CD4-positive, CD25-positive, alpha-beta regulatory T cell (primary cell): Measurements from ENCODE around the gene PALLD. TPM values are rescaled to one million over a fixed set of nuclear protein-coding genes. Genes with fewer than 3 reads are reported as not detected.

Source experiments
- ATAC-seq, 2 donors: fragments of 150-1000 bp; cut with Tn5 transposase; one replicate each; pipeline ENCODE4 v1.10.0; 2021; ENCODE audit warnings: low read depth in 2 of 2, moderate number of reproducible peaks in 2 of 2, moderate library complexity in 1 of 2
- DNase-seq, 3 donors: peaks; one replicate each; pipeline versions ENCODE4 v3.0.0 to v3.0.0-alpha.2; 2012 to 2022; ENCODE audit warnings: mixed read lengths in 1 of 3
- H3K27ac ChIP-seq: one replicate; pipeline ENCODE4 v1.7.0; 2013; ENCODE audit warnings: mild to moderate bottlenecking, low read length; ENCODE audit not compliant: insufficient read depth, poor library complexity, severe bottlenecking
- H3K27me3 ChIP-seq: one replicate; pipeline ENCODE4 v1.7.0; 2013; ENCODE audit warnings: low read length; ENCODE audit not compliant: control insufficient read depth, insufficient read depth
- H3K36me3 ChIP-seq: one replicate; pipeline ENCODE4 v1.7.0; 2013; ENCODE audit warnings: mild to moderate bottlenecking, low read length, moderate library complexity; ENCODE audit not compliant: control insufficient read depth, insufficient read depth
- H3K4me1 ChIP-seq: 2 replicates; pipeline ENCODE4 v1.7.0; 2013; ENCODE audit warnings: mild to moderate bottlenecking, low read length; ENCODE audit not compliant: insufficient read depth, control insufficient read depth, poor library complexity, severe bottlenecking
- H3K4me3 ChIP-seq: one replicate; pipeline ENCODE4 v1.7.0; 2013; ENCODE audit warnings: low read depth, mild to moderate bottlenecking, low read length, moderate library complexity
- H3K9me3 ChIP-seq, 2 experiments: 1 replicate in 1 of 2; 2 replicates in 1 of 2; pipeline ENCODE4 v1.7.0; 2013; ENCODE audit warnings: low read length in 2 of 2, mild to moderate bottlenecking in 1 of 2, moderate library complexity in 1 of 2; ENCODE audit not compliant: control insufficient read depth in 2 of 2
- H3K27ac Mint-ChIP-seq, 3 donors: one replicate each; pipeline ENCODE4 v1.8.0; 2020 to 2022; ENCODE audit warnings: mild to moderate bottlenecking in 3 of 3, mixed read lengths in 3 of 3, moderate library complexity in 2 of 3
- H3K27me3 Mint-ChIP-seq: one replicate; pipeline ENCODE4 v1.8.0; 2022; ENCODE audit warnings: mild to moderate bottlenecking, mixed read lengths
- H3K36me3 Mint-ChIP-seq: one replicate; pipeline ENCODE4 v1.8.0; 2020; ENCODE audit warnings: mixed read lengths
- H3K4me1 Mint-ChIP-seq, 4 donors: one replicate each; pipeline ENCODE4 v1.8.0; 2020 to 2022; ENCODE audit warnings: mixed read lengths in 4 of 4, mild to moderate bottlenecking in 1 of 4
- H3K4me3 Mint-ChIP-seq, 4 donors: one replicate each; pipeline ENCODE4 v1.8.0; 2020 to 2022; ENCODE audit warnings: mild to moderate bottlenecking in 4 of 4, mixed read lengths in 4 of 4, moderate library complexity in 3 of 4
- H3K9me3 Mint-ChIP-seq, 7 donors: one replicate each; pipeline ENCODE4 v1.8.0; 2020 to 2022; ENCODE audit warnings: mixed read lengths in 7 of 7, mild to moderate bottlenecking in 3 of 7, moderate library complexity in 2 of 7
- polyA plus RNA-seq, 4 donors: library from polyadenylated mRNA; unstranded; fragments of 300-500 nt; fragmentation: Illumina TruSeq; gene quantifications; one replicate each; pipeline ENCODE4 v1.2.3, GENCODE V29; 2021
- total RNA-seq: library from RNA; stranded (reverse); gene quantifications from one replicate; pipeline ENCODE4 v1.2.3, GENCODE V29; 2022

Gene PALLD
- total and polyA plus RNA-seq, 5 donors from 2014 or later, result 0.37 to 1.9 (median 0.76) TPM; not detected in 1

GRCh38 chr4:168484626-168485025 is 12.2 kb upstream of the PALLD start:
- Histone ChIP-seq H3K36me3 (no peaks in the 10 kb centered on the region), H3K4me1 (peaks cover 18% of the 10 kb centered on the region), H3K27me3 (peaks cover 3% of the 10 kb centered on the region), H3K27ac (no peak overlapping the region), H3K4me3 (no peak overlapping the region), H3K9me3 (no peaks in the 10 kb centered on the region)
- Mint-ChIP-seq H3K27me3 (no peaks in the 10 kb centered on the region), H3K36me3 (no peaks in the 10 kb centered on the region), H3K4me1 (peaks cover 11 to 44% (median 31%) of the 10 kb centered on the region in 4 donors), H3K4me3 (peak overlapping the region in 1 of 4 donors; percentile 57), H3K27ac (peak overlapping the region in 1 of 3 donors; percentile 2), H3K9me3 (no peaks in the 10 kb centered on the region)
- ATAC-seq (no peak), DNase-seq (no peak)

- no peaks in the 10 kb centered on the region for H3K36me3 ChIP-seq
- Mint-ChIP-seq H3K4me3 (peak overlapping the region in 1 of 4 donors; percentile 57), H3K9me3 (no peaks in the 10 kb centered on the region), H3K36me3 (no peaks in the 10 kb centered on the region), H3K4me1 (peaks cover 11 to 39% (median 28%) of the 10 kb centered on the region in 4 donors), H3K27ac (peak overlapping the region in 1 of 3 donors; percentile 39), H3K27me3 (no peaks in the 10 kb centered on the region)
- no peak overlapping the region for H3K4me3 ChIP-seq
- H3K4me1 ChIP-seq, result peaks cover 18% of the 10 kb centered on the region
- ATAC-seq (no peak), DNase-seq (no peak)
- peaks cover 3% of the 10 kb centered on the region for H3K27me3 ChIP-seq
- no peak overlapping the region for H3K27ac ChIP-seq
- no peaks in the 10 kb centered on the region for H3K9me3 ChIP-seq
Measured at GRCh38 chr4:168485156-168485910, 11.5 kb upstream of the PALLD start.

DNA sequence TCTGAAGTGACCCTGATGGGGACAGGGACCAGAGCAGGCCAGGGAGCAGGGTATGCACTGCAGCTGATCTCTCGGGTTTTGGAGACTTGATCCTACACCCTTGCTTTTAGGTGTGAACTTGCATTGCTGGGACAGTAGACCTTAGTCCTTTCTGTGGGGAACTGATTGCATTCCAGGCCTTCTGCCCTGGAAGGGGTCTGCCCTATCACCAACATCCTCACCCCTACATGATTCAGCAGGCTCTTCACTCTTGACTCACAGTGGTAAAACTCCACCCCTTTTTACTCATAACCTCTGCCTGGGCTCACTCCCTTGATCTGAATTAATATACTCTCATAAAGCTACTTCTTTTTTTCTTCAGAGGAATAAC is 10.0 kb upstream of the PALLD start:
- ATAC-seq (peak; percentile 52 to 60), DNase-seq (peak in 1 of 3 donors; percentile 51)
- Mint-ChIP-seq H3K9me3 (no peaks in the 10 kb centered on the region), H3K36me3 (no peaks in the 10 kb centered on the region), H3K4me3 (no peak overlapping the region), H3K27ac (peak overlapping the region in 2 of 3 donors; percentile 39 to 40), H3K4me1 (peaks cover 8 to 26% (median 17%) of the 10 kb centered on the region in 4 donors), H3K27me3 (no peaks in the 10 kb centered on the region)
- Histone ChIP-seq H3K36me3 (no peaks in the 10 kb centered on the region), H3K9me3 (no peaks in the 10 kb centered on the region), H3K4me1 (peaks cover 4% of the 10 kb centered on the region), H3K27ac (no peak overlapping the region), H3K27me3 (peaks cover 7% of the 10 kb centered on the region), H3K4me3 (no peak overlapping the region)

DNA sequence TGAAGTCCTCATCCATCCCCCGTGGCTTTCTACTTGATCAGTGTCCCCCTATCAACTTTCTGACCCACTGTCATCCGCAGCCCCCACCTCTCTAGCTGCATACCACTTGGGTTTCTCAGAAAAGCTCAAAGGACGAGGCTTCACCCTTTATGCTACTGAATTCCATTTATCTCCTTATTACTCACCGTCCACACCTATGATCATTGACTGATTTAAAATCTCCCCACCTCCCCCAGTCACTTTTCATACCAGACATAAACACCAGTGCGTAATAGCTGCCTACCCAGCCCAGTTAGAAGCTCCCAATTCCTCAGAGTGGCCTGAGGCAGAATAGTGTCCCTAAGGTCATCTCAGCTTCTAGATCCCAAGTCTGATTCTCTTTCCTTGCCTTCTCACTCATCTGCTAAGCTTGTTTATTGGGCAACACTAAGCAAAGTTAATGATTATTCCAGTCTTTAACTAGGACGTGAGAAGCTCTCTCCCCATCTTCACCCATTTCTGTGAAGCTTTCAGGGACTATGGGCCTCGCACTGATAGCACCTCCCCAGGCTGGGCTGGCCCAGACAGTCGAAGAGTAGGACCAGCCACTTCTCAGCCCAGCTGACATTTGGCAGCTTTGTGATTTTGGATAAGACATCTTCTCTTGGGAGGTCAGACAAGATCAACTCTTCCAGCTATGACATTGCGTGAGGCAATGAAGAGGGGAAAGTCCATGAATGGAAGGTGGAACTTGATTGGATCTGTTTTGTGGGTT is 9.4 kb upstream of the PALLD start:
- no peak for ATAC-seq
- Histone ChIP-seq H3K36me3 (no peaks in the 10 kb centered on the region), H3K27me3 (peaks cover 7% of the 10 kb centered on the region), H3K4me3 (no peak overlapping the region), H3K9me3 (no peaks in the 10 kb centered on the region), H3K4me1 (no peaks in the 10 kb centered on the region), H3K27ac (no peak overlapping the region)
- Mint-ChIP-seq H3K36me3 (no peaks in the 10 kb centered on the region), H3K9me3 (no peaks in the 10 kb centered on the region), H3K4me1 (peaks cover 2 to 20% (median 12%) of the 10 kb centered on the region in 4 donors), H3K4me3 (no peak overlapping the region), H3K27me3 (no peaks in the 10 kb centered on the region), H3K27ac (peak overlapping the region in 2 of 3 donors; percentile 40 to 57)
- no peak for DNase-seq

GRCh38 chr4:168488869-168489274 is 8.0 kb upstream of the PALLD start:
- peaks cover 0 to 7% (median 0%) of the 10 kb centered on the region in 4 donors for H3K4me1 Mint-ChIP-seq
- no peak for DNase-seq
- Histone ChIP-seq H3K27me3 (peaks cover 14% of the 10 kb centered on the region), H3K9me3 (no peaks in the 10 kb centered on the region), H3K27ac (no peak overlapping the region), H3K4me1 (no peaks in the 10 kb centered on the region), H3K36me3 (no peaks in the 10 kb centered on the region), H3K4me3 (no peak overlapping the region)
- no peak for ATAC-seq
- H3K27me3 Mint-ChIP-seq, result peaks cover 1% of the 10 kb centered on the region
- no peak overlapping the region for H3K27ac Mint-ChIP-seq
- H3K36me3 Mint-ChIP-seq, result no peaks in the 10 kb centered on the region
- no peaks in the 10 kb centered on the region for H3K9me3 Mint-ChIP-seq
- H3K4me3 Mint-ChIP-seq, result peak overlapping the region in 1 of 4 donors; percentile 20

DNA sequence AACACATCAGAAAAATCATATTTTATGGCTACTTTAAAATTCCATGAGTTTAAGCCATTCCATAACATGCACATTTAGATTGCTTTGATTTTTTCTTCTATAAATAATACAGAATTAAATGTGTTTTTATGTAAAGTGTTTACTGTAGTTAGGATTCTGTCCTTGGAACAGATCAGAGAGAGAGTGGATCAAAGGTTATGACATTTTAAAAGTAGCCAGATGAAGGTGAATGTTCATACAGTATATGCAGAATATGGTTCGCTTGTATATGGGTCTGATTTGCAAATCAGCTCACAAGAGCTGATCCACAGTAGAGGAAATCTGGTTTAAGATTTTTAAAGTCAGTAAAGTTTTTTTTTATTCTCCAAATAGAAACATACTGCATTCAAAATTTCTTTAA is 7.2 kb upstream of the PALLD start:
- H3K36me3 Mint-ChIP-seq, result no peaks in the 10 kb centered on the region
- no peak for DNase-seq
- no peak for ATAC-seq
- H3K4me3 Mint-ChIP-seq, result no peak overlapping the region
- Histone ChIP-seq H3K27ac (no peak overlapping the region), H3K4me1 (no peaks in the 10 kb centered on the region), H3K27me3 (peaks cover 16% of the 10 kb centered on the region), H3K9me3 (no peaks in the 10 kb centered on the region), H3K4me3 (no peak overlapping the region), H3K36me3 (no peaks in the 10 kb centered on the region)
- peaks cover 0 to 2% (median 0%) of the 10 kb centered on the region in 4 donors for H3K4me1 Mint-ChIP-seq
- no peaks in the 10 kb centered on the region for H3K9me3 Mint-ChIP-seq
- peaks cover 9% of the 10 kb centered on the region for H3K27me3 Mint-ChIP-seq
- H3K27ac Mint-ChIP-seq, result no peak overlapping the region

- H3K4me1 Mint-ChIP-seq, result no peaks in the 10 kb centered on the region
- ATAC-seq, result no peak
- H3K4me3 Mint-ChIP-seq, result no peak overlapping the region
- peaks cover 16% of the 10 kb centered on the region for H3K27me3 Mint-ChIP-seq
- H3K36me3 ChIP-seq, result no peaks in the 10 kb centered on the region
- peaks cover 16% of the 10 kb centered on the region for H3K27me3 ChIP-seq
- no peaks in the 10 kb centered on the region for H3K9me3 ChIP-seq
- H3K4me3 ChIP-seq, result no peak overlapping the region
- H3K36me3 Mint-ChIP-seq, result no peaks in the 10 kb centered on the region
- no peaks in the 10 kb centered on the region for H3K9me3 Mint-ChIP-seq
- DNase-seq, result no peak
- no peak overlapping the region for H3K27ac ChIP-seq
- no peak overlapping the region for H3K27ac Mint-ChIP-seq
- H3K4me1 ChIP-seq, result no peaks in the 10 kb centered on the region
Measured at GRCh38 chr4:168490711-168491110, 6.1 kb upstream of the PALLD start.
